ENCODE measurements around the gene KRT3. TPM values are rescaled to one million over a fixed set of nuclear protein-coding genes. Genes with fewer than 3 reads are reported as not detected.

KRT3 gene
- total and polyA plus RNA-seq, 4 donors = not detected

- no peak for TF ChIP-seq REST (IDR thresholded peaks at IDR 0.05)
- no peak for TF ChIP-seq RAD21 (IDR thresholded peaks at IDR 0.05)
These were observed 16.8 kb upstream of the KRT3 start (continued) for GRCh38 chr12:52812749-52813148.

- Histone ChIP-seq H3K9ac (ENCODE audit: low read depth in 1 of 2, low read length in 2 of 2) (no peak overlapping the region), H3K27ac (ENCODE audit: low read depth in 1 of 2, low read length in 2 of 2) (no peak overlapping the region), H3K36me3 (ENCODE audit: control insufficient read depth in 4 of 4, insufficient read depth in 3 of 4, low read depth in 1 of 4, low read length in 3 of 4) (no peaks in the 10 kb centered on the region), H3K9me3 (ENCODE audit: control insufficient read depth in 4 of 4, low read length in 3 of 4) (no peaks in the 10 kb centered on the region), H3K4me3 (ENCODE audit: low read depth in 1 of 3, low read length in 3 of 3) (no peak overlapping the region), H3K4me1 (ENCODE audit: control insufficient read depth in 4 of 4, insufficient read depth in 4 of 4, low read length in 3 of 4) (no peaks in the 10 kb centered on the region), H3K27me3 (ENCODE audit: control insufficient read depth in 4 of 4, insufficient read depth in 4 of 4, low read length in 3 of 4) (peaks cover 0 to 6% (median under 1%) of the 10 kb centered on the region in 4 donors)
- 73% methylated on average over 4 of the region's 4 CpGs for WGBS
- DNase-seq (ENCODE audit: low spot score) = no peak
- no peak for TF ChIP-seq YY1 (IDR thresholded peaks at IDR 0.05)
- TF ChIP-seq TAF1 (conservative IDR thresholded peaks at IDR 0.05) = no peak
- no peak for TF ChIP-seq RAD21 (IDR thresholded peaks at IDR 0.05)
- no peak for TF ChIP-seq ATF3 (IDR thresholded peaks at IDR 0.05)
- TF ChIP-seq HNF4A (conservative IDR thresholded peaks at IDR 0.05) = no peak
- TF ChIP-seq FOXA2 (IDR thresholded peaks at IDR 0.05) = no peak
- no peak for TF ChIP-seq CTCF (IDR thresholded peaks at IDR 0.05; ENCODE audit: low read depth, low read length, missing input control)
- TF ChIP-seq SP1 (IDR thresholded peaks at IDR 0.05) = no peak
- no peak for TF ChIP-seq GABPA (IDR thresholded peaks at IDR 0.05 in 1 of 2, conservative IDR thresholded peaks at IDR 0.05 in 1 of 2)
- TF ChIP-seq HNF4G (IDR thresholded peaks at IDR 0.05) = no peak
- TF ChIP-seq, protein P1, sequence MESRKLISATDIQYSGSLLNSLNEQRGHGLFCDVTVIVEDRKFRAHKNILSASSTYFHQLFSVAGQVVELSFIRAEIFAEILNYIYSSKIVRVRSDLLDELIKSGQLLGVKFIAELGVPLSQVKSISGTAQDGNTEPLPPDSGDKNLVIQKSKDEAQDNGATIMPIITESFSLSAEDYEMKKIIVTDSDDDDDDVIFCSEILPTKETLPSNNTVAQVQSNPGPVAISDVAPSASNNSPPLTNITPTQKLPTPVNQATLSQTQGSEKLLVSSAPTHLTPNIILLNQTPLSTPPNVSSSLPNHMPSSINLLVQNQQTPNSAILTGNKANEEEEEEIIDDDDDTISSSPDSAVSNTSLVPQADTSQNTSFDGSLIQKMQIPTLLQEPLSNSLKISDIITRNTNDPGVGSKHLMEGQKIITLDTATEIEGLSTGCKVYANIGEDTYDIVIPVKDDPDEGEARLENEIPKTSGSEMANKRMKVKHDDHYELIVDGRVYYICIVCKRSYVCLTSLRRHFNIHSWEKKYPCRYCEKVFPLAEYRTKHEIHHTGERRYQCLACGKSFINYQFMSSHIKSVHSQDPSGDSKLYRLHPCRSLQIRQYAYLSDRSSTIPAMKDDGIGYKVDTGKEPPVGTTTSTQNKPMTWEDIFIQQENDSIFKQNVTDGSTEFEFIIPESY (IDR thresholded peaks at IDR 0.05) = no peak
- TF ChIP-seq REST (IDR thresholded peaks at IDR 0.05) = no peak
- TF ChIP-seq EGR1 (IDR thresholded peaks at IDR 0.05; ENCODE audit: low read depth in 2 of 2) = no peak
- TF ChIP-seq FOXA1 (IDR thresholded peaks at IDR 0.05) = no peak
- TF ChIP-seq MAX (IDR thresholded peaks at IDR 0.05) = no peak
These were observed 16.1 kb upstream of the KRT3 start for GRCh38 chr12:52812073-52812400.

All from liver (tissue), 9 donors.